SK-N-SH (cell line): ENCODE results near the gene TANC2. TPM values are rescaled to one million over a fixed set of nuclear protein-coding genes. Genes with fewer than 3 reads are reported as not detected.

ENCODE experiments used
- CTCF ChIA-PET: fragments of 300-600, 350-600 bp; formaldehyde crosslinking; extraction: SDS; loops from one replicate; lab custom pipeline; 2021; lab: Yijun Ruan, JAX
- POLR2A ChIA-PET: fragments of 350-600 bp; sonication (Branson Sonifier 250); formaldehyde crosslinking; extraction: SDS; loops from one replicate; lab custom pipeline; 2020; ENCODE audit warnings: antibody characterized with exemption, inconsistent platforms; lab: Yijun Ruan, JAX
- DNase-seq: peaks from one replicate; pipeline ENCODE4 v3.0.0; 2012
- H2AFZ ChIP-seq: fragments of 200-600 bp; sonication (generic); 2 replicates; pipeline ENCODE4 v1.8.1; 2016; ENCODE audit warnings: antibody characterized with exemption, mild to moderate bottlenecking, low read depth
- H3F3A ChIP-seq: fragments of 200-600 bp; sonication (generic); replicated peaks from 2 replicates; pipeline ENCODE3; 2016; ENCODE audit warnings: antibody characterized with exemption, mild to moderate bottlenecking; ENCODE audit not compliant: insufficient read depth
- H3K27ac ChIP-seq, 2 experiments: fragments of 200-500 bp in 1 of 2; fragments of 200-600 bp in 1 of 2; sonication (Bioruptor generic) in 1 of 2; sonication (generic), shearing (Covaris generic) in 1 of 2; 2 replicates each; pipeline versions ENCODE4 v1.5.1 to v1.6.1; 2014 to 2016; ENCODE audit warnings: low read depth in 2 of 2, inconsistent platforms in 1 of 2, low read length in 1 of 2, mild to moderate bottlenecking in 1 of 2, mixed read lengths in 1 of 2
- H3K27me3 ChIP-seq: fragments of 200-600 bp; sonication (generic), shearing (Covaris generic); 2 replicates; pipeline ENCODE4 v1.6.1; 2016; ENCODE audit warnings: mixed run types; ENCODE audit not compliant: insufficient read depth
- H3K36me3 ChIP-seq, 2 experiments: fragments of 200-500 bp in 1 of 2; fragments of 200-600 bp in 1 of 2; sonication (Bioruptor generic) in 1 of 2; sonication (generic) in 1 of 2; replicated peaks in 1 of 2; 2 replicates each; pipeline versions ENCODE3 to v1.5.1; 2014 to 2016; ENCODE audit warnings: low read length in 1 of 2, mild to moderate bottlenecking in 1 of 2; ENCODE audit not compliant: insufficient read depth in 2 of 2, control insufficient read depth in 1 of 2
- H3K4me1 ChIP-seq, 2 experiments: fragments of 200-500 bp in 1 of 2; fragments of 200-600 bp in 1 of 2; sonication (Bioruptor generic) in 1 of 2; sonication (generic), shearing (Covaris generic) in 1 of 2; 2 replicates each; pipeline versions ENCODE4 v1.5.1 to v1.6.1; 2014 to 2016; ENCODE audit warnings: low read depth in 1 of 2, low read length in 1 of 2, mixed run types in 1 of 2; ENCODE audit not compliant: insufficient read depth in 2 of 2, control insufficient read depth in 1 of 2
- H3K4me2 ChIP-seq: fragments of 200-600 bp; sonication (generic), shearing (Covaris generic); 2 replicates; pipeline ENCODE4 v1.6.1; 2017; ENCODE audit warnings: mixed run types
- H3K4me3 ChIP-seq, 2 experiments: fragments of 200-500 bp in 1 of 2; fragments of 200-600 bp in 1 of 2; sonication (Bioruptor generic) in 1 of 2; sonication (generic), shearing (Covaris generic) in 1 of 2; 2 replicates each; pipeline versions ENCODE4 v1.5.1 to v1.8.1; 2014 to 2016; ENCODE audit warnings: low read depth in 2 of 2, inconsistent platforms in 1 of 2, low read length in 1 of 2, mild to moderate bottlenecking in 1 of 2, mixed read lengths in 1 of 2, moderate library complexity in 1 of 2
- H3K79me2 ChIP-seq: fragments of 200-600 bp; sonication (generic); 2 replicates; pipeline ENCODE4 v1.8.1; 2017; ENCODE audit warnings: mild to moderate bottlenecking; ENCODE audit not compliant: insufficient read depth
- H3K9ac ChIP-seq: fragments of 200-600 bp; sonication (generic); 2 replicates; pipeline ENCODE4 v1.6.1; 2017; ENCODE audit warnings: mixed run types
- H3K9me2 ChIP-seq: fragments of 200-600 bp; sonication (generic); 2 replicates; pipeline ENCODE4 v1.6.1; 2017; ENCODE audit warnings: mixed run types
- H3K9me3 ChIP-seq: fragments of 200-600 bp; sonication (generic); 2 replicates; pipeline ENCODE4 v1.6.1; 2017; ENCODE audit warnings: mixed run types, mild to moderate bottlenecking, moderate library complexity
- H4K20me1 ChIP-seq: fragments of 200-600 bp; sonication (generic); 2 replicates; pipeline ENCODE4 v1.6.1; 2017; ENCODE audit warnings: mild to moderate bottlenecking, mixed run types; ENCODE audit not compliant: insufficient read depth
- FOSL2 ChIP-seq: IDR thresholded peaks from 2 replicates; pipeline ENCODE4 v1.4.0; 2012; ENCODE audit warnings: low read depth, mild to moderate bottlenecking, moderate library complexity, borderline replicate concordance
- SMC3 ChIP-seq: IDR thresholded peaks from 2 replicates; pipeline ENCODE4 v1.6.1; 2012; ENCODE audit warnings: low read depth, low read length, improper control_type of control experiment
- WGBS: methylation state at CpG from one replicate; pipeline ENCODE4 v1.1.6; 2017; ENCODE audit warnings: low lambda C conversion rate; 5-methylcytosine and 5-hydroxymethylcytosine counted together
- polyA plus RNA-seq, 3 experiments: library from polyadenylated mRNA; depleted of rRNA; stranded (reverse); fragments of >200 nt; gene quantifications; 2 replicates each; pipeline ENCODE4 v1.2.3, GENCODE V29; 2012
- TF ChIP-seq, protein P1 (sequence below): fragments of 150-350 bp; IDR thresholded peaks from 2 replicates; pipeline ENCODE4 v1.6.1; 2016; ENCODE audit warnings: mild to moderate bottlenecking, low read depth, low read length
- TF ChIP-seq, protein P2 (sequence below): IDR thresholded peaks from 2 replicates; pipeline ENCODE4 v1.4.0; 2012; ENCODE audit warnings: low read depth, borderline replicate concordance

The TANC2 gene
- polyA plus RNA-seq, 1 of the 3 experiments (the other 2 are of a cell fraction), result 23.0 TPM

GRCh38 chr17:62999736-63000135, 33.7 kb downstream of the TANC2 start (continued):
- TF ChIP-seq, protein P1, sequence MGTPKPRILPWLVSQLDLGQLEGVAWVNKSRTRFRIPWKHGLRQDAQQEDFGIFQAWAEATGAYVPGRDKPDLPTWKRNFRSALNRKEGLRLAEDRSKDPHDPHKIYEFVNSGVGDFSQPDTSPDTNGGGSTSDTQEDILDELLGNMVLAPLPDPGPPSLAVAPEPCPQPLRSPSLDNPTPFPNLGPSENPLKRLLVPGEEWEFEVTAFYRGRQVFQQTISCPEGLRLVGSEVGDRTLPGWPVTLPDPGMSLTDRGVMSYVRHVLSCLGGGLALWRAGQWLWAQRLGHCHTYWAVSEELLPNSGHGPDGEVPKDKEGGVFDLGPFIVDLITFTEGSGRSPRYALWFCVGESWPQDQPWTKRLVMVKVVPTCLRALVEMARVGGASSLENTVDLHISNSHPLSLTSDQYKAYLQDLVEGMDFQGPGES, result no peak
- no peak for TF ChIP-seq FOSL2

DNA sequence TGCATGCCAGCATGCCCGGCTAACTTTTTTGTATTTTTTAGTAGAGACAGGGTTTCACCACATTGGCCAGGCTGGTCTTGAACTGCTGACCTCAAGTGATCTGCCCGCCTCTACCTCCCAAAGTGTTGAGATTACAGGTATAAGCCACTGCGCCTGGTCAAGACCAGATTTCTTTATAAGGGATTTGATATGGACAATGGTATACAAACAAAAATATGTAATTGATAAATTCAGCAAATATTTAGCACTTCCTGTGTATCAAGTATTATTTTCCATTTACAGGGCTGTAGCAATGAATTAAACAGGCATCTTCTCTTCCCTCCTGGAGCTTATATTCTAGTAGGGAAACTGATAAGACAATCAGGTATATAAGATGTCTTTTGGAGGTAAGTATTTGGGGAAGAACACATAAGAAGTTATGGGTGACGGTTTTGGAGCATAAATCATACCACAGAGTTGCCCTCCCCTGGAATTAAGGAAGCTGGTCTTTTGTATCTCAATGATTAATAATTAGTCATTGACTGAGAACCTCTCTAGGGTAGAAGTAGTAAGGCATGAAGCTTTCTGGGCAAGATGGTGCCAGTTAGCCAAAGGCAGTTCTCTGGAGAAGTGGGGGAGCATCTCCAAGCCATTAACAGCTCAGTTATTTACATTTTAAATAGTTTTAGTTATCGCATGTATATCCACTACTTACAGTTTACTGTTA, 35.8 kb downstream of the TANC2 start:
- peaks cover 15% of the 10 kb centered on the region for H3F3A ChIP-seq
- H3K9ac ChIP-seq, result no peak overlapping the region
- 88% methylated on average over 5 of the region's 5 CpGs for WGBS
- H3K27ac ChIP-seq, result no peak overlapping the region
- no peaks in the 10 kb centered on the region for H3K9me3 ChIP-seq
- no peaks in the 10 kb centered on the region for H3K27me3 ChIP-seq
- H3K79me2 ChIP-seq, result peaks cover 100% of the 10 kb centered on the region
- CTCF ChIA-PET, result interaction anchor here (0.6 to 1.4 kb wide), 2 partner anchors 11 to 405 kb away, joined by 3 to 5 read pairs; no protein-coding TSS in a partner anchor
- no peak overlapping the region for H2AFZ ChIP-seq
- H3K4me1 ChIP-seq, result peaks cover 5% of the 10 kb centered on the region in 2 experiments; a peak in 3 of 4 replicates
- H4K20me1 ChIP-seq, result peaks cover 57% of the 10 kb centered on the region
- peaks cover 0 to 29% of the 10 kb centered on the region in 2 experiments for H3K36me3 ChIP-seq
- DNase-seq, result no peak
- peak; percentile 11; the same call in 1 of the 2 replicates for TF ChIP-seq FOSL2
- TF ChIP-seq SMC3, result no peak
- POLR2A ChIA-PET, result no interaction called here
- H3K9me2 ChIP-seq, result no peaks in the 10 kb centered on the region
- H3K4me3 ChIP-seq, result no peak overlapping the region
- H3K4me2 ChIP-seq, result no peak overlapping the region

GRCh38 chr17:63002625-63003024, 36.6 kb downstream of the TANC2 start:
- H3K4me2 ChIP-seq, result no peak overlapping the region
- no peaks in the 10 kb centered on the region for H3K9me3 ChIP-seq
- no peak overlapping the region for H2AFZ ChIP-seq
- H3K79me2 ChIP-seq, result peaks cover 100% of the 10 kb centered on the region
- no peaks in the 10 kb centered on the region for H3K9me2 ChIP-seq
- H3K36me3 ChIP-seq, result peaks cover 0 to 29% of the 10 kb centered on the region in 2 experiments
- POLR2A ChIA-PET, result no interaction called here
- TF ChIP-seq SMC3 (no peak), FOSL2 (no peak)
- TF ChIP-seq, protein P2, sequence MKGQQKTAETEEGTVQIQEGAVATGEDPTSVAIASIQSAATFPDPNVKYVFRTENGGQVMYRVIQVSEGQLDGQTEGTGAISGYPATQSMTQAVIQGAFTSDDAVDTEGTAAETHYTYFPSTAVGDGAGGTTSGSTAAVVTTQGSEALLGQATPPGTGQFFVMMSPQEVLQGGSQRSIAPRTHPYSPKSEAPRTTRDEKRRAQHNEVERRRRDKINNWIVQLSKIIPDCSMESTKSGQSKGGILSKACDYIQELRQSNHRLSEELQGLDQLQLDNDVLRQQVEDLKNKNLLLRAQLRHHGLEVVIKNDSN, result no peak
- H3F3A ChIP-seq, result peaks cover 15% of the 10 kb centered on the region
- no peaks in the 10 kb centered on the region for H3K27me3 ChIP-seq
- H3K4me3 ChIP-seq, result no peak overlapping the region
- H4K20me1 ChIP-seq, result peaks cover 61% of the 10 kb centered on the region
- CTCF ChIA-PET, result interaction anchor here (0.6 to 1.4 kb wide), 5 partner anchors 10 to 404 kb away, joined by 3 to 5 read pairs (median 3); no protein-coding TSS in a partner anchor
- H3K27ac ChIP-seq, result no peak overlapping the region
- WGBS, result 96% methylated on average over 2 of the region's 2 CpGs
- peaks cover 5% of the 10 kb centered on the region in 2 experiments; a peak in 3 of 4 replicates for H3K4me1 ChIP-seq
- DNase-seq, result no peak
- no peak overlapping the region for H3K9ac ChIP-seq
